D341Med (cell line): ENCODE results near the gene TYW5.

Source experiments
- DNase-seq: peaks from one replicate; pipeline ENCODE4 v3.0.0; 2012; ENCODE audit warnings: low spot score

The TYW5 gene

GRCh38 chr2:199955339-199956061 lies at the start of gene TYW5, which contains the start of gene MAIP1:
TYW5 (minus strand) TSS chr2:199955491; CDS start chr2:199955470, 21 bp downstream.
MAIP1 (plus strand) TSS chr2:199955582; CDS start chr2:199955799, 217 bp downstream.
- DNase-seq = peak; percentile 86

- DNase-seq = no peak
These were observed 48.2 kb upstream of the TYW5 start for GRCh38 chr2:200003444-200003843.

- DNase-seq = no peak
These were observed 45.3 kb upstream of the TYW5 start for GRCh38 chr2:200000444-200001163.

GRCh38 chr2:199999166-199999565 lies 43.9 kb upstream of the TYW5 start:
- DNase-seq = no peak

GRCh38 chr2:199997296-199997695 lies 42.0 kb upstream of the TYW5 start:
- no peak for DNase-seq

GRCh38 chr2:199994896-199995295 lies 39.6 kb upstream of the TYW5 start:
- DNase-seq = no peak

- no peak for DNase-seq
These were observed 39.1 kb upstream of the TYW5 start for GRCh38 chr2:199994371-199994770.

- DNase-seq = no peak
These were observed 37.0 kb upstream of the TYW5 start for GRCh38 chr2:199992296-199992695.

GRCh38 chr2:199991691-199992090 lies 36.4 kb upstream of the TYW5 start:
- no peak for DNase-seq

GRCh38 chr2:199989822-199990221 lies 34.5 kb upstream of the TYW5 start:
- no peak for DNase-seq

- DNase-seq = no peak
These were observed 32.9 kb upstream of the TYW5 start for GRCh38 chr2:199988151-199988550.

GRCh38 chr2:199987586-199987985 lies 32.3 kb upstream of the TYW5 start:
- no peak for DNase-seq

GRCh38 chr2:199985625-199986207 lies 30.4 kb upstream of the TYW5 start:
- peak; percentile 72 for DNase-seq

- no peak for DNase-seq
These were observed 29.5 kb upstream of the TYW5 start for GRCh38 chr2:199984755-199985154.

- no peak for DNase-seq
These were observed 28.9 kb upstream of the TYW5 start for GRCh38 chr2:199984159-199984558.

GRCh38 chr2:199983534-199983933 lies 28.2 kb upstream of the TYW5 start:
- DNase-seq = no peak

GRCh38 chr2:199982126-199982843 lies 27.0 kb upstream of the TYW5 start:
- DNase-seq = no peak

GRCh38 chr2:199979832-199980628 lies 24.7 kb upstream of the TYW5 start:
- DNase-seq = peak; percentile 63

- DNase-seq = no peak
These were observed 24.1 kb upstream of the TYW5 start for GRCh38 chr2:199979398-199979797.

- no peak for DNase-seq
These were observed 22.7 kb upstream of the TYW5 start for GRCh38 chr2:199977984-199978415.

GRCh38 chr2:199975273-199975895 lies 20.1 kb upstream of the TYW5 start:
- no peak for DNase-seq
